Cortex of kidney (tissue), 1 donor: ENCODE measurements around the gene TBC1D19.
"Not testable (repeated sequence)": the region's sequence is repeated elsewhere in the genome, so short reads cannot be mapped to it uniquely, and the experiment has no call there.

ENCODE experiments used
- DNase-seq: peaks from one replicate; lab custom pipeline; 2025; lab: John Stamatoyannopoulos, UW

TBC1D19 gene

GRCh38 chr4:26583865-26584652 is at the start of gene TBC1D19:
TBC1D19 (plus strand) TSS chr4:26584084; CDS start chr4:26584194, 110 bp downstream.
- DNase-seq = peak; percentile 51

GRCh38 chr4:26542991-26543390 is 40.9 kb upstream of the TBC1D19 start:
- no peak for DNase-seq

DNA sequence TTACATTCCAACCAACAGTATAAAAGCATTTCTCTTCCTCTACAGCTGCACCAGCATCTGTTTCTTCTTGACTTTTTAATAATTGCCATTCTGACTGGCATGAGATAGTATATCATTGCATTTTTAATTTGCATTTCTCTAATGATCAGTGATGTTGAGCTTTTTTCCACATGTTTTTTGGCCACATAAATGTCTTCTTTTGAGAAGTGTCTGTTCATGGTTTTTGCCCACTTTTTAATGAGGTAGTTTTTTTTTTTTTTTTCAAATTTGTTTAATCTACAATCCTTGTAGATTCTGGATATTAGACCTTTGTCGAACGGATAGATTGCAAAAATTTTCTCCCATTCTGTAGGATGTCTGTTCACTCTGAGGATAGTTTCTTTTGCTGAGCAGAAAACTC is 39.5 kb upstream of the TBC1D19 start:
- DNase-seq = no peak

DNA sequence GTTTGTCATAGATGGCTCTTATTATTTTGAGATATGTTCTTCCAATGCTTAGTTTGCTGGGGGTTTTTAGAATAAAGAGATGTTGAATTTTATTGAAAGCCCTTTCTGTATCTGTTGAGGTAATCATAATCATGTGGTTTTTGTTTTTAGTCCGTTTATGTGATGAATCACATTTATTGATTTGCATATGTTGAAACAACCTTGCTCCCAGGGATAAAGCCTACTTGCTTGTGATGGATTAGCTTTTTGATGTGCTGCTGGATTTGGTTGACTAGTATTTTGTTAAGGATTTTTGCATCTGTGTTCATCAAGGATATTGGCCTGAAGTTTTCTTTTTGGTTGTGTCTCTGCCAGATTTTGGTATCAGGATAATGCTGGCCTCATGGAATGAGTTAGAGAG is 35.5 kb upstream of the TBC1D19 start:
- not testable (repeated sequence) for DNase-seq

- DNase-seq = no peak
Measured at GRCh38 chr4:26557164-26557563, 26.7 kb upstream of the TBC1D19 start.

DNA sequence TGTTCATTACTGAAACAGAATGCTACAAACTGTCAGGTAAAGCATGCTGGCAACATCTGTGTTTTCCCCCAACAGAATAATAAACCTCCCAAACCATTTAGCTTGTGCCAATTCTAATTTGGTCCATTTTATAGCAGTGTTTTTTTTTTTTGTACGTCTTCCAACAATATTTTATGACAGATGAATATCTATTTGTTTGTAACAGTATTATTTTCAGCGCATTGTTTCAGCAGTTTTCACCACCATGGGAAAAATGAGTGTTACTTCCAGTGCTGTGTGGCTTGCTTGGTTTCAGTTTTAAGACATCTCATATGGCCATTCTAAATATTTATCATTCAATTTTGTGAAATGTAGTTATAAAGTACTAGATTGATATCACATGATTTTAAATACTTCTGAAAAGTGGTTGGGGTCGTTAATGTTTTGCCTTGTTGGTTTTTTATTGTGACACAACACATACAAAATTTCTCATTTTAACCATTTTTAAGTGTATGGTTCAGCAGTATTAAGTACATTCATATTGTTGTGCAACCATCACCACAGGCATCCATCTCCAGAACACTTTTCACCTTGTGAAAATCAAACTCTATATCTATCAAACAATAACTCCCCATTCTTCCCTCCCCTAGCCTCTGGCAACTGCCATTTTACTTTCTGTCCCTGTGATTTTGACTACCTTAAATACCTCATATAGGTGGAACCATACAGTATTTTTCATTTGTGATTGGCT is 25.6 kb upstream of the TBC1D19 start:
- no peak for DNase-seq

DNA sequence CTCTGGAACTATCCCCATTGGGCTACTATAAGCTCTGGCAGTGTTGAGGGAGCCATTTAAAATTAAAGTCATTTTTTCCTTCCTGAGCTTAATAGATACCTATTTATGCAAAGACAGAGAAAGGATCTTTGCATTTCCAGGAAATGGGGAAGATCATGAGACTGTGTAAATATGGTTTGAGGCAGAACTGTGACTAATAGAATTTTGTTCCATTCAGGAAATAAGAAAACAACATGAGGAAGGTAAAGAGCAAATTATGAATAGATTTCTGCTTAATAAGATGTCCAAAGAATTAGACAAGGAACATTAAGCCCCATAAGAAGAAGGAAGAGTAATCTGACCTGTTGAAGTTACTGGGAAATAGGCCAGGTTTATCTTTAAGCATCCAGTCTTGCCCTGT is 17.8 kb upstream of the TBC1D19 start:
- DNase-seq = no peak

DNA sequence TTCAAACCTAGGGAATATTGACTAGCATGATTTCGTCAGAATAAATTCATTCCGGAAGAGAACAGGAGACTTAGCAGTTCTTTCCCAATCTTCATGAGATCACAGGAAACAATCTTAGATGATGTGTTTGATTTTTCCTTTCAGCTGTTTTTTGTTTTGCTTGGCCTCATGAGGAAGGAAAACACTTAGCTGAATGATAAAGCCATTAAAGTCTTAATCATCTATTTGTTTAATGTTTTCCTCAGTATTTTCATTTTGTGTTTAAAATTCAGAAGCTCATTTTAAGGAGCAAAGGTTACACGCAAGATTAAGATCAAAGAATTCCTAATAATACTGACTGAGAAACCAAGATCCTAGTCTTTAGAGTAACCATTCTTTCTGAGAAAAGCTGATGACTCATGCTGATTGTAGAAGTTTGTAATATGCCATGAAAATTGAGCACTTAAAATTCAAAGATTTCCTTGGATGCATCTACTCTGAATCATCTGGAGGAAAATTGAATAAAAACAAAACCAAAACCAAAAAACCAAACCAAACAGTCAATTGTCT is 15.4 kb upstream of the TBC1D19 start:
- DNase-seq = no peak

- DNase-seq = no peak
Measured at GRCh38 chr4:26570596-26570995, 13.3 kb upstream of the TBC1D19 start.

DNA sequence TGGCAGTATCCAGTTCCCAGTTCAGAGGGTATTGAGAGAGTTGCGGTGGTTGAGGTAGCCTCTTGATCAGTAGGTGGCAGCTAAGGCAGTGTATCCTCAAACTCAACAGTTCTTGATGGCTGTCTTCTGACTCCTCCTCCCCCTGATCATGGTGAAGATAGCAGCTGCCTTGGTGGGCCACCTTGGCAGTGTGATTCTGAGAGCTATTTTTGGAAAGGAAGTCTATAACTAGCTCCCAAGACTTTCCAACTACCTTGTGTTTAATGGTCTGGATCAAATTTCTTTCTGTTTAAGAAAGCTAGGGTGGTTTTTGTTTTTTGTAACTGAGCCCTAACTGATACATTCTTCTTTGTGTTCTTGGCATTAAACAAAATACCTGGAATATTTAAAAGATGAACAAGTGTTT is 10.5 kb upstream of the TBC1D19 start:
- no peak for DNase-seq

DNA sequence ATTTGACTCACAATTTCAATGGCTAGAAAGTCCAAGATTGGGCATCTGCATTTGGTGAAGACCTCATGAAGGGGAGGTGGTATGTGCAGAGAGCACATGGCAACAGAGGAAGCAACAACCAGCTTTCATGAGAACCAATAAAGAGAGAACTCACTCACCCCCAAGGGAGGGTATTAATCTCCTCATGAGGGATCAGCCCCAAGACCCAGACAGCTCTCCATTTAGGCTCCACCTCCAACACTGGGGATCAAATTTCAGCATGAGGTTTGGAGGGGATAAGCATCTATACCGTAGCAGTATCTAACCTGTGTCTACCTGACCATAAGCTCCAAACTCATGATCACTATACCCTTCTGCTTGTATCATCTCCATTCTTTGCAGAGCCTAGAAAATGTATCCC is 9.3 kb upstream of the TBC1D19 start:
- no peak for DNase-seq

DNA sequence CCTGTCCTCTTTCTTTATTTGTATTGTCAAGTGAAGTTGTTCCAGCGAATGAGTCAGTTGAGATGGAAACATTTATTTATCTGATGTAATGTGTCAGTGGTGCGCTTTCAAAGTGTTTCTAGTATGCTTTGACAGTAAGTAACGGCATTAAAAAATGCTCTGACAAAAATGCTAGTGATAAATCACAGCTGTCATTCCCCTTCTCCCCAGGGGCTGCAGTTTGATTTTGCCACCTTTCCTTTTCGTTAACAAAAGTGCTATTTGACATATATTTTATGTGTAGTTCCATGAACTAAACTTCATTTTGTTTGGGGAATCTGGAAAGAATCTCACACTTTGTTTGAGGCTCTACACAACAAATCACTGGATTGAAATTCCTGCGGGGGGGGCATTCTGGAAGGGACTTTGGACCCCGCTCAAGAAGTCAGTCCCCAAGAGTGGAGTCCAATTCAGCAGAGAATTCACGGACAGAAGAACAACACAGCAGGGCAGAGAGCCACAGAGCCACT is 7.6 kb upstream of the TBC1D19 start:
- no peak for DNase-seq

- no peak for DNase-seq
Measured at GRCh38 chr4:26577066-26577465, 6.8 kb upstream of the TBC1D19 start.

DNA sequence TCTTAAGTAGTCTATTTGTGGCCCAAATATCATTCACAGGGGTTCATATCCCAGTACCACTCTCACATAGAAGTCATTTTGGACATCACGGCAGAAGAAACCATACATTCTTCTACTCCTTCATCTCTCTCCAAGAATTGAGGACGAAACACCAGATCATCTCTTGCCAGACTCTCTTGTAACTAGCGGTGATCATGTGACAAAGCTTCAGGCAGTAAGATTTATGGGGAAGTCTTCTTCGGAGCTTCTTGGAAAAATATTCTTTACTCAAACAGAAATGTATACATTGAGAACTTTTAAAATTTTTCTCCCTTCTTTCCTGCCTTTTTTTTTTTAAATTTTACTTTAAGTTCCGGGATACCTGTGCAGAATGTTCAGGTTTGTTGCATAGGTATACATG is 4.7 kb upstream of the TBC1D19 start:
- no peak for DNase-seq

GRCh38 chr4:26581341-26581740 is 2.5 kb upstream of the TBC1D19 start:
- DNase-seq = not testable (repeated sequence)

DNA sequence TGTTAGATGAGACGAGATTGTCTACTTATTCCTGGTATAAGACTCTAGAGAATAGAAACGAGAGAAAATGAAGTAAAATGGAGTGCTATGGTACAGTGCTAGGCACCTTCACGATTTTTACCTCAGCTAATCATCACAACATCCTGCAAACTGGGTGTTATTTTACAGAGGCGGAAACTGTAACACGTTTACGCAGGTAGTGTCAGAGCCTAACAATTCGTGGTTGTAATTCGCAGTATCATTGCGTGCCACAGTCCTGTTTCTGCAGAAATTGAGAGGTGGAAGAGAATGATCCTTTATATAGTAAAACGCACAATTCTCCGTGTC is 383 bp upstream of the TBC1D19 start:
- no peak for DNase-seq

DNA sequence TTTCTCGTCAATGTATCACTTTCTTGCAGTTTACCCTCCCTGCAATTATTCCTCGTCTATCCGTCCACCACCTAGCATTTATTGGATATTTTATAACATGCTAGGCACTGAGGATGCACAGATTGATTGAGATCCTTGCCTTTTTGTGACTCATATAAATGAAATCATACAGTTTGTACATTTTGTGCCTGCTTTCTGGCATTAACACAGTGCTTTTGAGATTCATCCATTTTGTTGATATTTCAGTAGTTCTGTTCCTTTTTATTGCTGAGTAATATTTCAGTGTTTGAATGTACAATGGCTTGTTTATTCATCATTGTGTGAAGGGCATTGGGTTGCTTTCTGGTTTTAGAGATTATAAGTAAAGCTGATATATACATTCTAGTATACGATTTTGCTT is 841 bp downstream of the TBC1D19 start:
- no peak for DNase-seq

- DNase-seq = no peak
Measured at GRCh38 chr4:26589705-26590104, 5.8 kb downstream of the TBC1D19 start.

DNA sequence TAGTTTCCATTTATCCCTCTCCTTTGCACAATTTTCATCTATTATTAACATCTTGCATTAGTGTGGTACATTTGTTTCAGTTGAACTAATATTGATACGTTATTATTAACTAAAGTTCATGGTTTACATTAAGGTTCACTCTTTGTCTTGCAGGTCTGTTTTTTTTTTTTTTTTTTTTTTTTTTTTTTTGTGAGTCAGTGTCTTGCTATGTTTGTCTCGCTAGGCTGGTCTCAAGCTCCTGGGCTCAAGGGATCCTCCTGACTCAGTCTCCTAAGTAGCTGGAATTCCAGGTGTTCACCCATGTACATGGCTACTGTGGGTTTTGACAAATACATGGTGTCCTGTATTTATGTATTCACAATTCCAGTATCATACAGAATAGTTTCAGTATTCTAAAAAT is 6.8 kb downstream of the TBC1D19 start:
- DNase-seq = no peak

DNA sequence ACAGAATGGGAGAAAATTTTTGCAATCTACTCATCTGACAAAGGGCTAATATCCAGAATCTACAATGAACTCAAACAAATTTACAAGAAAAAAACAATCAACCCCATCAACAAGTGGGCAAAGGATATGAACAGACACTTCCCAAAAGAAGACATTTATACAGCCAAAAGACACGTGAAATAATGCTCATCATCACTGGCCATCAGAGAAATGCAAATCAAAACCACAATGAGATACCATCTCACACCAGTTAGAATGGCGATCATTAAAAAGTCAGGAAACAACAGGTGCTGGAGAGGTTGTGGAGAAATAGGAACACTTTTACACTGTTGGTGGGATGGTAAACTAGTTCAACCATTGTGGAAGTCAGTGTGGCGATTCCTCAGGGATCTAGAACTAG is 9.7 kb downstream of the TBC1D19 start:
- DNase-seq = not testable (repeated sequence)

- no peak for DNase-seq
Measured at GRCh38 chr4:26594371-26594770, 10.5 kb downstream of the TBC1D19 start.

GRCh38 chr4:26594778-26595177 is 10.9 kb downstream of the TBC1D19 start:
- no peak for DNase-seq

DNA sequence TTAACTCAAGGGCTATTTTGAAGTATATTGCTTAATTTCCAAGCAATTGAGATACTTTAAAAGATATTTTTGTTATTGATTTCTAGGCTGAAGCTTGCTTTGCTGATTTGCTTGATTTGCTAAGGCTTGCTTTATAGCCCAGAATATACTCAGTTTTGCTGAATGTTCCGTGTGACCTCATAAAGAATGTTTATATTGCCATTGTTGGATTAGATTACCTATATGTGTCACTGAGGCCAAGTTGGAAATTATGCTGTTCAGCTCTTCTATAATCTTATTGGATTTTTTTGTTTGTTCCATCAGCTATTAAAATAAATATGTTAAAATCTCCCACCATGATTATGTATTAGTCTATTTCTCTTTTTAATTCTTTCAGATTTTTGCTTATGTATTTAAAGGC is 13.0 kb downstream of the TBC1D19 start:
- no peak for DNase-seq
